ENCODE measurements around the gene UBE2J2. TPM values are rescaled to one million over a fixed set of nuclear protein-coding genes. Genes with fewer than 3 reads are reported as not detected.

The UBE2J2 gene
- total RNA-seq, 1 donor from 2014 or later = 56.7 TPM

GRCh38 chr1:1226566-1227362, 46.9 kb downstream of the UBE2J2 start:
- DNase-seq (ENCODE audit: extremely low spot score in 2 of 2) = no peak
- TF ChIP-seq POLR2AphosphoS5 (IDR thresholded peaks at IDR 0.05; ENCODE audit: insufficient read depth in 1 of 2, low read depth in 1 of 2) = no peak
- no peak for TF ChIP-seq CTCF (IDR thresholded peaks at IDR 0.05)
- TF ChIP-seq POLR2A (IDR thresholded peaks at IDR 0.05) = no peak
- H3K9me3 ChIP-seq = no peaks in the 10 kb centered on the region
- intact Hi-C loops (cut with DNase I) = no loop called here
- no peak overlapping the region for H3K27ac ChIP-seq
- H3K4me3 ChIP-seq = no peak overlapping the region
- H3K36me3 ChIP-seq = peaks cover 0 to 55% of the 10 kb centered on the region in 2 donors
- H3K4me1 ChIP-seq = peaks cover 41% of the 10 kb centered on the region
- no peaks in the 10 kb centered on the region for H3K27me3 ChIP-seq

- H3K27ac ChIP-seq = no peak overlapping the region
- H3K4me3 ChIP-seq = no peak overlapping the region
- H3K36me3 ChIP-seq = peaks cover 0 to 57% of the 10 kb centered on the region in 2 donors
- DNase-seq (ENCODE audit: extremely low spot score in 2 of 2) = no peak
- peaks cover 38% of the 10 kb centered on the region for H3K4me1 ChIP-seq
- H3K9me3 ChIP-seq = no peaks in the 10 kb centered on the region
- TF ChIP-seq CTCF (IDR thresholded peaks at IDR 0.05) = no peak
- no peak for TF ChIP-seq POLR2AphosphoS5 (IDR thresholded peaks at IDR 0.05; ENCODE audit: insufficient read depth in 1 of 2, low read depth in 1 of 2)
- no peak for TF ChIP-seq POLR2A (IDR thresholded peaks at IDR 0.05)
- intact Hi-C loops (cut with DNase I) = no loop called here
- no peaks in the 10 kb centered on the region for H3K27me3 ChIP-seq
Observed at GRCh38 chr1:1225913-1226312, 47.7 kb downstream of the UBE2J2 start.

GRCh38 chr1:1225238-1225845, 48.3 kb downstream of the UBE2J2 start:
- no peaks in the 10 kb centered on the region for H3K27me3 ChIP-seq
- TF ChIP-seq POLR2A (IDR thresholded peaks at IDR 0.05) (no peak), POLR2AphosphoS5 (IDR thresholded peaks at IDR 0.05; ENCODE audit: insufficient read depth in 1 of 2, low read depth in 1 of 2) (no peak), CTCF (IDR thresholded peaks at IDR 0.05) (no peak)
- peaks cover 0 to 57% of the 10 kb centered on the region in 2 donors for H3K36me3 ChIP-seq
- no peak overlapping the region for H3K4me3 ChIP-seq
- peaks cover 32% of the 10 kb centered on the region for H3K4me1 ChIP-seq
- intact Hi-C loops (cut with DNase I) = no loop called here
- DNase-seq (ENCODE audit: extremely low spot score in 2 of 2) = no peak
- no peaks in the 10 kb centered on the region for H3K9me3 ChIP-seq
- no peak overlapping the region for H3K27ac ChIP-seq

GRCh38 chr1:1223891-1224290, 49.8 kb downstream of the UBE2J2 start:
- peaks cover 17% of the 10 kb centered on the region for H3K4me1 ChIP-seq
- no peak for TF ChIP-seq CTCF (IDR thresholded peaks at IDR 0.05)
- TF ChIP-seq POLR2AphosphoS5 (IDR thresholded peaks at IDR 0.05; ENCODE audit: insufficient read depth in 1 of 2, low read depth in 1 of 2) = no peak
- no peak for TF ChIP-seq POLR2A (IDR thresholded peaks at IDR 0.05)
- peaks cover 0 to 59% of the 10 kb centered on the region in 2 donors for H3K36me3 ChIP-seq
- no peaks in the 10 kb centered on the region for H3K9me3 ChIP-seq
- H3K4me3 ChIP-seq = no peak overlapping the region
- no peak overlapping the region for H3K27ac ChIP-seq
- H3K27me3 ChIP-seq = no peaks in the 10 kb centered on the region
- intact Hi-C loops (cut with DNase I) = no loop called here
- no peak for DNase-seq (ENCODE audit: extremely low spot score in 2 of 2)

GRCh38 chr1:1223321-1223720, 50.3 kb downstream of the UBE2J2 start:
- intact Hi-C loops (cut with DNase I) = no loop called here

More at GRCh38 chr1:1223321-1223720, 50.3 kb downstream of the UBE2J2 start:
- no peak overlapping the region for H3K27ac ChIP-seq
- H3K9me3 ChIP-seq = no peaks in the 10 kb centered on the region
- peaks cover 12% of the 10 kb centered on the region for H3K4me1 ChIP-seq
- no peaks in the 10 kb centered on the region for H3K27me3 ChIP-seq
- H3K36me3 ChIP-seq = peaks cover 0 to 59% of the 10 kb centered on the region in 2 donors
- no peak for DNase-seq (ENCODE audit: extremely low spot score in 2 of 2)
- no peak overlapping the region for H3K4me3 ChIP-seq
- TF ChIP-seq CTCF (IDR thresholded peaks at IDR 0.05) (no peak), POLR2A (IDR thresholded peaks at IDR 0.05) (no peak), POLR2AphosphoS5 (IDR thresholded peaks at IDR 0.05; ENCODE audit: insufficient read depth in 1 of 2, low read depth in 1 of 2) (no peak)
